Measurements from ENCODE around the gene SLC12A7. TPM values are rescaled to one million over a fixed set of nuclear protein-coding genes. Genes with fewer than 3 reads are reported as not detected.
A peak's percentile ranks its signal among the peaks of the same experiment; 100 is the strongest.

Gene SLC12A7
- total and polyA plus RNA-seq, 9 of the 15 experiments (the other 6 are each of a cell fraction or from before 2014, with no cell fraction given): 0.01 to 3.1 (median 0.56) TPM

GRCh38 chr5:1141834-1142233 is 30.0 kb upstream of the SLC12A7 start:
- DNase-seq (ENCODE audit: extremely low read depth in 1 of 4, low spot score in 3 of 4): no peak
- H2AFZ ChIP-seq (ENCODE audit: low read depth, low read length): no peak overlapping the region
- peak overlapping the region in 1 of 2 experiments; percentile 56; a peak in 1 of 4 replicates for H3K9ac ChIP-seq (ENCODE audit: insufficient read depth in 1 of 2, low read depth in 2 of 2, low read length in 2 of 2)
- peak; percentile 11 for FAIRE-seq
- POLR2A ChIA-PET: no interaction called here
- intact Hi-C loops (cut with micrococcal nuclease) (no loop called here), in situ Hi-C loops (cut with MboI) (loop anchor here (10.0 kb wide), 1 partner anchor 117 kb away; no protein-coding TSS in a partner anchor)
- no TSS peak for BruUV-seq (replicated peaks)
- WGBS (ENCODE audit: insufficient coverage, low coverage, missing lambda C conversion rate): 3% methylated on average over 4 of the region's 6 CpGs
- H3K4me1 ChIP-seq (replicated peaks in 1 of 2; ENCODE audit: control insufficient read depth in 2 of 2, insufficient read depth in 2 of 2, low read length in 2 of 2): peaks cover 0 to 48% of the 10 kb centered on the region in 2 experiments; a peak in 2 of 5 replicates
- H3K27ac ChIP-seq (ENCODE audit: extremely low read depth, low read depth, low read length): no peak overlapping the region
- H3K79me2 ChIP-seq (ENCODE audit: control insufficient read depth, insufficient read depth, low read length): no peaks in the 10 kb centered on the region
- CTCF ChIA-PET (ENCODE audit: low intra/inter-chr PET ratio): no interaction called here
- peaks cover 7% of the 10 kb centered on the region; the same call in 1 of the 2 replicates for H4K20me1 ChIP-seq (replicated peaks; ENCODE audit: control insufficient read depth, insufficient read depth, low read length)
- no peak overlapping the region for H3K4me3 ChIP-seq
- no peaks in the 10 kb centered on the region for H3K9me3 ChIP-seq (replicated peaks; ENCODE audit: control insufficient read depth, insufficient read depth, low read depth, low read length)
- H3K4me2 ChIP-seq (ENCODE audit: insufficient read depth, low read length): no peak overlapping the region
- peaks cover 34 to 84% of the 10 kb centered on the region in 2 experiments; a peak in 4 of 5 replicates for H3K27me3 ChIP-seq (ENCODE audit: control insufficient read depth in 2 of 2, insufficient read depth in 2 of 2, low read length in 2 of 2)
- H3K9me1 ChIP-seq (ENCODE audit: control insufficient read depth, insufficient read depth, low read length): no peaks in the 10 kb centered on the region
- no peak for ATAC-seq
- no peaks in the 10 kb centered on the region for H3K36me3 ChIP-seq (ENCODE audit: control insufficient read depth, insufficient read depth, low read length)
- TF ChIP-seq ZNF23 (CRISPR knock-in tag; IDR thresholded peaks at IDR 0.05): no peak
- TF ChIP-seq GABPB2 (CRISPR knock-in tag; conservative IDR thresholded peaks at IDR 0.05): no peak
- TF ChIP-seq ZNF644 (tag; IDR thresholded peaks at IDR 0.05; ENCODE audit: low read depth): no peak
- no peak for TF ChIP-seq TEAD1 (CRISPR knock-in tag; IDR thresholded peaks at IDR 0.05)

- BruUV-seq (replicated peaks): no TSS peak
- FAIRE-seq: no peak
- no peak for ATAC-seq
- no peaks in the 10 kb centered on the region for H3K79me2 ChIP-seq (ENCODE audit: control insufficient read depth, insufficient read depth, low read length)
- no peak overlapping the region for H2AFZ ChIP-seq (ENCODE audit: low read depth, low read length)
- H3K4me1 ChIP-seq (replicated peaks in 1 of 2; ENCODE audit: control insufficient read depth in 2 of 2, insufficient read depth in 2 of 2, low read length in 2 of 2): peaks cover 0 to 48% of the 10 kb centered on the region in 2 experiments; a peak in 2 of 5 replicates
- H3K27me3 ChIP-seq (ENCODE audit: control insufficient read depth in 2 of 2, insufficient read depth in 2 of 2, low read length in 2 of 2): peaks cover 24 to 82% of the 10 kb centered on the region in 2 experiments; a peak in 4 of 5 replicates
- no peak for DNase-seq (ENCODE audit: extremely low read depth in 1 of 4, low spot score in 3 of 4)
- H4K20me1 ChIP-seq (replicated peaks; ENCODE audit: control insufficient read depth, insufficient read depth, low read length): peaks cover 7% of the 10 kb centered on the region; the same call in 1 of the 2 replicates
- no peaks in the 10 kb centered on the region for H3K36me3 ChIP-seq (ENCODE audit: control insufficient read depth, insufficient read depth, low read length)
- intact Hi-C loops (cut with micrococcal nuclease) (loop anchor here (1.0 kb wide), 2 partner anchors 88 to 218 kb away; no protein-coding TSS in a partner anchor), in situ Hi-C loops (cut with MboI) (loop anchor here (10.0 kb wide), 1 partner anchor 116 kb away; no protein-coding TSS in a partner anchor)
- no peaks in the 10 kb centered on the region for H3K9me1 ChIP-seq (ENCODE audit: control insufficient read depth, insufficient read depth, low read length)
- WGBS (ENCODE audit: insufficient coverage, low coverage, missing lambda C conversion rate): 5% methylated on average over 15 of the region's 15 CpGs
- no peak overlapping the region for H3K27ac ChIP-seq (ENCODE audit: extremely low read depth, low read depth, low read length)
- no peaks in the 10 kb centered on the region for H3K9me3 ChIP-seq (replicated peaks; ENCODE audit: control insufficient read depth, insufficient read depth, low read depth, low read length)
- no peak overlapping the region for H3K4me3 ChIP-seq
- POLR2A ChIA-PET: interaction anchor here (0.5 to 1.8 kb wide), 4 partner anchors 87 to 1330 kb away, joined by 3 to 4 read pairs (median 3); no protein-coding TSS in a partner anchor
- CTCF ChIA-PET (ENCODE audit: low intra/inter-chr PET ratio): interaction anchor here (1.6 to 2.4 kb wide), 3 partner anchors 146 to 217 kb away, joined by 4 to 22 read pairs (median 9); no protein-coding TSS in a partner anchor
- H3K9ac ChIP-seq (ENCODE audit: insufficient read depth in 1 of 2, low read depth in 2 of 2, low read length in 2 of 2): 0 out of 4 replicates have a peak overlapping the region, but pooled peaks of 1 of the 2 experiments have one; percentile 1
- H3K4me2 ChIP-seq (ENCODE audit: insufficient read depth, low read length): no peak overlapping the region
- TF ChIP-seq ZBTB11 (CRISPR knock-in tag; IDR thresholded peaks at IDR 0.05): no peak
- TF ChIP-seq BRD9 (IDR thresholded peaks at IDR 0.05; ENCODE audit: low read depth, partially characterized antibody): no peak
- TF ChIP-seq MEF2D (tag; conservative IDR thresholded peaks at IDR 0.05; ENCODE audit: low read depth): no peak
- TF ChIP-seq CBX1 (IDR thresholded peaks at IDR 0.05; ENCODE audit: low read depth): no peak
- no peak for TF ChIP-seq SAP30 (IDR thresholded peaks at IDR 0.05; ENCODE audit: borderline replicate concordance, insufficient read depth, low read depth, low read length, poor library complexity, severe bottlenecking)
- TF ChIP-seq TBP (optimal IDR thresholded peaks at IDR 0.05; ENCODE audit: low read depth, low read length): no peak
- TF ChIP-seq XRCC5 (IDR thresholded peaks at IDR 0.05; ENCODE audit: low read depth, low read length): no peak
Observed at GRCh38 chr5:1140818-1141189, 28.9 kb upstream of the SLC12A7 start.

Measured in K562 (cell line).